Thoracic aorta (tissue), 2 donors: ENCODE data around the gene PHLDB2. TPM values are rescaled to one million over a fixed set of nuclear protein-coding genes. Genes with fewer than 3 reads are reported as not detected.

ENCODE experiments used
- ATAC-seq: fragments of 150-250 bp; one replicate; pipeline ENCODE4 v1.8.0; 2017; ENCODE audit warnings: low read depth; ENCODE audit not compliant: insufficient number of reproducible peaks, low FRiP score
- DNase-seq: peaks from one replicate; pipeline ENCODE4 v3.0.0-alpha.2; 2020; ENCODE audit warnings: low spot score
- H3K27ac ChIP-seq, 2 donors: fragments of 200-600 bp; sonication (generic); 1 replicate in 1 of 2; 2 replicates in 1 of 2; pipeline ENCODE4 v1.5.1; 2016; ENCODE audit warnings: mild to moderate bottlenecking in 2 of 2, moderate library complexity in 2 of 2
- H3K27me3 ChIP-seq: fragments of 200-600 bp; sonication (generic); replicated peaks from 2 replicates; pipeline ENCODE4 v1.6.0; 2016; ENCODE audit warnings: mild to moderate bottlenecking; ENCODE audit not compliant: insufficient read depth
- H3K36me3 ChIP-seq: fragments of 200-600 bp; sonication (generic); one replicate; pipeline ENCODE4 v1.5.1; 2016
- H3K4me1 ChIP-seq, 2 donors: fragments of 200-600 bp; sonication (generic); 1 replicate in 1 of 2; 2 replicates in 1 of 2; pipeline versions ENCODE4 v1.5.1 to v1.6.0; 2016; ENCODE audit warnings: low read depth in 2 of 2, mild to moderate bottlenecking in 1 of 2; ENCODE audit not compliant: control insufficient read depth in 1 of 2
- H3K4me3 ChIP-seq: fragments of 200-600 bp; sonication (generic); 2 replicates; pipeline ENCODE4 v1.5.1; 2016; ENCODE audit warnings: mild to moderate bottlenecking
- H3K9me3 ChIP-seq: fragments of 200-600 bp; sonication (generic); 2 replicates; pipeline ENCODE4 v1.5.1; 2016
- CTCF ChIP-seq: fragments of 200-600 bp; sonication (generic); IDR thresholded peaks from one replicate; pipeline ENCODE4 v1.5.1; 2019; ENCODE audit warnings: antibody characterized with exemption
- total RNA-seq, 2 donors: library from RNA; depleted of rRNA; stranded (reverse); fragments of >200 nt; gene quantifications; one replicate each; pipeline versions ENCODE4 v1.1.0 to v1.2.3, GENCODE V29; 2016

Gene PHLDB2
- total RNA-seq, 2 donors from 2014 or later: 99.0 to 140 TPM

DNA sequence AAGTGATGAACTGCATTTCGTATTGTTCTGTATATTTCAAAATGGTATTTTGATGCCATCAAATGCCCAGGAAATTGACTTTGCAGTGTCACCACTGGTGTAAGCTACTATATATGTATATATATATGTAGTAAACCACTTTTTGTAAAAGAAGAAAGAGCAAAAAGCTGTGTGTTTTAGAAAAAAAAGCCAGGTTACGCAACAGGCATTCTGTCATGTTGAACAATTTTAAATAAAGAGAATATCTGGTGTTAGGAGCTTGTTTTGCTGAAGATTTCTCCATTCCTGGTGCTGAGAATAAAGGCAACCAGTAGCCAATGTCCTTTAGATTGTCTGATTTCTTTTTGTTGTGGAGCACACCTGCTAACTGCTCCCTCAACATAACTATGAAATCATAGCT is 116.1 kb downstream of the PHLDB2 start:
- H3K27me3 ChIP-seq: no peaks in the 10 kb centered on the region
- H3K36me3 ChIP-seq: peaks cover 13% of the 10 kb centered on the region
- no peak overlapping the region for H3K27ac ChIP-seq
- no peak for DNase-seq
- ATAC-seq: no peak
- peaks cover 7% of the 10 kb centered on the region in 2 donors for H3K4me1 ChIP-seq
- TF ChIP-seq CTCF: no peak
- H3K9me3 ChIP-seq: no peaks in the 10 kb centered on the region
- no peak overlapping the region for H3K4me3 ChIP-seq

GRCh38 chr3:111976254-111976653 is 117.2 kb downstream of the PHLDB2 start:
- Histone ChIP-seq H3K9me3 (no peaks in the 10 kb centered on the region), H3K27ac (no peak overlapping the region), H3K4me3 (no peak overlapping the region), H3K36me3 (peaks cover 10% of the 10 kb centered on the region), H3K27me3 (no peaks in the 10 kb centered on the region), H3K4me1 (peaks cover 14 to 18% of the 10 kb centered on the region in 2 donors)
- no peak for TF ChIP-seq CTCF
- no peak for DNase-seq
- ATAC-seq: no peak

GRCh38 chr3:111978583-111979433 is 119.7 kb downstream of the PHLDB2 start, which contains the start of gene ABHD10:
Gene ABHD10, plus strand, starts transcription at chr3:111979026. Its CDS starts 36 bp downstream, at chr3:111979062.
- Histone ChIP-seq H3K27me3 (no peaks in the 10 kb centered on the region), H3K4me1 (peaks cover 21 to 25% of the 10 kb centered on the region in 2 donors)
- peak; percentile 77 for DNase-seq

GRCh38 chr3:111979434-111980038 is 120.5 kb downstream of the PHLDB2 start:
- no peak for TF ChIP-seq CTCF
- ATAC-seq: no peak
- H3K36me3 ChIP-seq: peaks cover under 1% of the 10 kb centered on the region
- peak overlapping the region; percentile 95 for H3K4me3 ChIP-seq
- H3K9me3 ChIP-seq: no peaks in the 10 kb centered on the region
- no peak for DNase-seq
- peaks cover 21 to 25% of the 10 kb centered on the region in 2 donors for H3K4me1 ChIP-seq
- peak overlapping the region; percentile 63 to 80 for H3K27ac ChIP-seq
- H3K27me3 ChIP-seq: no peaks in the 10 kb centered on the region

More at GRCh38 chr3:111978583-111979433, 119.7 kb downstream of the PHLDB2 start, which contains the start of gene ABHD10:
- Histone ChIP-seq H3K9me3 (no peaks in the 10 kb centered on the region), H3K27ac (peak within 1 kb of the TSS; percentile 63 to 80), H3K36me3 (peaks cover 8% of the 10 kb centered on the region), H3K4me3 (peak within 1 kb of the TSS; percentile 95)
- ATAC-seq: peak; percentile 96
- TF ChIP-seq CTCF: no peak
